HEK293 (cell line): ENCODE measurements around the gene SLC40A1.

ENCODE experiments used
- CTCF ChIA-PET: fragments of 350-600 bp; formaldehyde crosslinking; extraction: SDS; loops from one replicate; lab custom pipeline; 2021; ENCODE audit warnings: antibody characterized with exemption; lab: Yijun Ruan, JAX
- POLR2A ChIA-PET: fragments of 300-600 bp; formaldehyde crosslinking; extraction: SDS; loops from one replicate; lab custom pipeline; 2020; ENCODE audit warnings: antibody characterized with exemption, inconsistent platforms; lab: Yijun Ruan, JAX
- H3K27ac ChIP-seq: fragments of 200-500 bp; sonication (Bioruptor generic); 2 replicates; pipeline ENCODE4 v1.5.1; 2014; ENCODE audit warnings: low read depth, low read length, control low read depth, inconsistent platforms; ENCODE audit errors: extremely low read depth
- H3K36me3 ChIP-seq, 2 experiments: fragments of 200-500 bp in 1 of 2; sonication (Bioruptor generic) in 1 of 2; 1 replicate in 1 of 2; 2 replicates in 1 of 2; pipeline ENCODE4 v1.5.1; 2014 to 2017; ENCODE audit warnings: inconsistent platforms in 2 of 2, low read length in 2 of 2; ENCODE audit not compliant: control insufficient read depth in 2 of 2, insufficient read depth in 1 of 2
- H3K4me1 ChIP-seq: fragments of 200-500 bp; sonication (Bioruptor generic); 2 replicates; pipeline ENCODE4 v1.5.1; 2014; ENCODE audit warnings: mild to moderate bottlenecking, low read length, inconsistent platforms; ENCODE audit not compliant: control insufficient read depth, insufficient read depth
- H3K4me3 ChIP-seq: 2 replicates; pipeline ENCODE4 v1.5.1; 2011; ENCODE audit warnings: low read depth, mild to moderate bottlenecking, control low read depth, low read length, moderate library complexity
- H3K9me3 ChIP-seq: fragments of 200-500 bp; sonication (Bioruptor generic); 2 replicates; pipeline ENCODE4 v1.5.1; 2014; ENCODE audit warnings: low read depth, low read length, inconsistent platforms; ENCODE audit not compliant: control insufficient read depth, insufficient read depth
- AEBP2 ChIP-seq: fragments of 450-650 bp; formaldehyde crosslinking; IDR thresholded peaks from 2 replicates; pipeline ENCODE4 v1.5.1; 2016; ENCODE audit warnings: missing biosample characterization, missing genetic modification characterization, borderline replicate concordance
- FEZF1 ChIP-seq: fragments of 450-650 bp; formaldehyde crosslinking; IDR thresholded peaks from 2 replicates; pipeline ENCODE4 v1.5.1; 2016; ENCODE audit warnings: missing biosample characterization, missing genetic modification characterization
- GLIS1 ChIP-seq: fragments of 450-650 bp; formaldehyde crosslinking; IDR thresholded peaks from 2 replicates; pipeline ENCODE4 v1.5.1; 2016; ENCODE audit warnings: missing biosample characterization, missing genetic modification characterization
- KLF17 ChIP-seq: fragments of 450-650 bp; formaldehyde crosslinking; IDR thresholded peaks from 2 replicates; pipeline ENCODE4 v1.5.1; 2016; ENCODE audit warnings: missing biosample characterization, missing genetic modification characterization
- PATZ1 ChIP-seq: fragments of 450-650 bp; formaldehyde crosslinking; IDR thresholded peaks from 2 replicates; pipeline ENCODE4 v1.5.1; 2016; ENCODE audit warnings: missing biosample characterization, missing genetic modification characterization
- YY2 ChIP-seq: fragments of 450-650 bp; formaldehyde crosslinking; IDR thresholded peaks from 2 replicates; pipeline ENCODE4 v1.5.1; 2016; ENCODE audit warnings: missing biosample characterization, missing genetic modification characterization
- ZBTB49 ChIP-seq: fragments of 450-650 bp; formaldehyde crosslinking; IDR thresholded peaks from 2 replicates; pipeline ENCODE4 v1.5.1; 2016; ENCODE audit warnings: missing biosample characterization, missing genetic modification characterization, low read depth
- ZNF114 ChIP-seq: fragments of 450-650 bp; formaldehyde crosslinking; IDR thresholded peaks from 2 replicates; pipeline ENCODE4 v1.5.0; 2017; ENCODE audit warnings: missing biosample characterization, missing genetic modification characterization
- ZNF133 ChIP-seq: fragments of 450-650 bp; formaldehyde crosslinking; IDR thresholded peaks from 2 replicates; pipeline ENCODE4 v1.5.1; 2016; ENCODE audit warnings: missing biosample characterization, missing genetic modification characterization
- ZNF18 ChIP-seq: fragments of 450-650 bp; formaldehyde crosslinking; IDR thresholded peaks from 2 replicates; pipeline ENCODE4 v1.5.1; 2016; ENCODE audit warnings: missing biosample characterization, missing genetic modification characterization
- ZNF184 ChIP-seq: fragments of 450-650 bp; IDR thresholded peaks from 2 replicates; pipeline ENCODE4 v1.5.1; 2018; ENCODE audit warnings: missing biosample characterization, mild to moderate bottlenecking, missing genetic modification characterization
- ZNF366 ChIP-seq: fragments of 450-650 bp; formaldehyde crosslinking; conservative IDR thresholded peaks from 2 replicates; pipeline ENCODE4 v1.5.1; 2016; ENCODE audit warnings: missing biosample characterization, missing genetic modification characterization
- ZNF843 ChIP-seq: fragments of 450-650 bp; formaldehyde crosslinking; IDR thresholded peaks from 2 replicates; pipeline ENCODE4 v1.5.1; 2016; ENCODE audit warnings: missing biosample characterization, missing genetic modification characterization

Gene SLC40A1

GRCh38 chr2:189570570-189571031 lies 10.0 kb downstream of the SLC40A1 start (continued):
- TF ChIP-seq GLIS1 (no peak), ZNF184 (tag by site-specific recombination) (no peak), YY2 (tag by site-specific recombination) (no peak), AEBP2 (tag by site-specific recombination) (no peak)

GRCh38 chr2:189569295-189569910 lies 11.2 kb downstream of the SLC40A1 start:
- TF ChIP-seq ZNF843 (no peak), ZBTB49 (no peak), KLF17 (tag by site-specific recombination) (no peak)
- CTCF ChIA-PET, result no interaction called here

GRCh38 chr2:189566046-189566445 lies 14.5 kb downstream of the SLC40A1 start:
- CTCF ChIA-PET, result no interaction called here
- Histone ChIP-seq H3K36me3 (peaks cover 6 to 58% of the 10 kb centered on the region in 2 experiments; a peak in 2 of 3 replicates), H3K9me3 (no peaks in the 10 kb centered on the region), H3K27ac (no peak overlapping the region), H3K4me1 (no peaks in the 10 kb centered on the region), H3K4me3 (no peak overlapping the region)
- TF ChIP-seq FEZF1 (tag by site-specific recombination) (peak; percentile 40; the same call in 1 of the 2 replicates), ZNF114 (tag by site-specific recombination) (no peak)
- POLR2A ChIA-PET, result interaction anchor here (0.6 kb wide), 1 partner anchor 425 kb away, joined by 3 read pairs; no protein-coding TSS in a partner anchor

More at GRCh38 chr2:189569295-189569910, 11.2 kb downstream of the SLC40A1 start:
- H3K4me1 ChIP-seq, result no peaks in the 10 kb centered on the region
- H3K36me3 ChIP-seq, result peaks cover 0 to 74% of the 10 kb centered on the region in 2 experiments; a peak in 2 of 3 replicates
- POLR2A ChIA-PET, result no interaction called here
- no peak overlapping the region for H3K27ac ChIP-seq
- no peaks in the 10 kb centered on the region for H3K9me3 ChIP-seq
- no peak overlapping the region for H3K4me3 ChIP-seq

- ChIA-PET POLR2A (interaction anchor here (1.3 kb wide), 1 partner anchor 19 kb away, joined by 4 read pairs; the partner anchor contains the start of gene SLC40A1), CTCF (interaction anchor here (0.7 kb wide), 1 partner anchor 28 kb away, joined by 3 read pairs; no protein-coding TSS in a partner anchor)
- Histone ChIP-seq H3K27ac (no peak overlapping the region), H3K4me1 (peaks cover 6% of the 10 kb centered on the region; the same call in 1 of the 2 replicates), H3K9me3 (no peaks in the 10 kb centered on the region), H3K4me3 (no peak overlapping the region), H3K36me3 (peaks cover 6 to 34% of the 10 kb centered on the region in 2 experiments; a peak in 2 of 3 replicates)
- TF ChIP-seq ZNF18 (tag by site-specific recombination) (no peak), ZNF133 (tag by site-specific recombination) (no peak), PATZ1 (tag by site-specific recombination) (no peak), ZNF366 (tag by site-specific recombination) (no peak)
Measured at GRCh38 chr2:189561371-189562038, 19.1 kb downstream of the SLC40A1 start.
